ENCODE measurements around the gene SV2B. TPM values are rescaled to one million over a fixed set of nuclear protein-coding genes. Genes with fewer than 3 reads are reported as not detected.

The SV2B gene
- total RNA-seq = under 0.01 and 0.18 TPM in 2 replicates

GRCh38 chr15:91099995-91100813 is at the start of gene SV2B:
Gene SV2B, plus strand, starts transcription at chr15:91100257. Its CDS starts 126,007 bp downstream, at chr15:91226264.

Other genes with a start within 250 kb of the SV2B start
- 25.7 and 30.1 TPM in 2 replicates for gene FURIN, start 231.7 kb upstream of the SV2B start, total RNA-seq
- 23.8 and 25.2 TPM in 2 replicates for gene FES, start 215.8 kb upstream of the SV2B start, total RNA-seq
- 8.5 and 17.6 TPM in 2 replicates for gene MAN2A2, start 197.0 kb upstream of the SV2B start, total RNA-seq
- gene HDDC3, start 167.7 kb upstream of the SV2B start, total RNA-seq = 10.0 and 11.0 TPM in 2 replicates
- 81.5 and 91.3 TPM in 2 replicates for gene UNC45A, start 165.0 kb upstream of the SV2B start, total RNA-seq
- gene RCCD1, start 145.4 kb upstream of the SV2B start, total RNA-seq = 7.3 and 11.0 TPM in 2 replicates
- 21.9 and 22.1 TPM in 2 replicates for gene PRC1, start 105.7 kb upstream of the SV2B start, total RNA-seq
- 10.0 and 13.6 TPM in 2 replicates for gene VPS33B, start 77.7 kb upstream of the SV2B start, total RNA-seq

All from smooth muscle cell of bladder (primary cell).